HK-2 (cell line): ENCODE measurements around the gene AMPH.

ENCODE experiments used
- DNase-seq: peaks from one replicate; pipeline ENCODE4 v3.0.0-alpha.2; 2018; ENCODE audit not compliant: unreplicated experiment

Gene AMPH

DNA sequence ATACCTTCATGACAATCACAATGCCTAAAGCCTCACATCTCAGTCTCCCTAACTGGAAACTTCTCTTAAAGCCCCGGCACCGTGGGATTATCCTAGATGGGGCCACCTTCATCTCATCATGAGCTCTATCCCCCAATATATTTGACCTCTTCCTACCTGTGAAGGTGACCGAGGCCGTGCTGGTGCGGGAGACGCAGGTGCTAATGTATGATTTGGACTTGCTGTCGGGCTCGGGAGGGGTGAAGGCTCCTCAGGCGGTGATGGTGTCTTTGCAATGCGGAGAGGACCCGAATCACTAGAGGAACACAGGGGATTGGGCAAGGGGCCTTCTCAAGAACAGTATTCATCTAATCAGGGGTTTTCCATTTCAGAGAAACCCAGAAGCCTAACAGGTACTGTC, 168.4 kb downstream of the AMPH start:
- DNase-seq, result no peak

DNA sequence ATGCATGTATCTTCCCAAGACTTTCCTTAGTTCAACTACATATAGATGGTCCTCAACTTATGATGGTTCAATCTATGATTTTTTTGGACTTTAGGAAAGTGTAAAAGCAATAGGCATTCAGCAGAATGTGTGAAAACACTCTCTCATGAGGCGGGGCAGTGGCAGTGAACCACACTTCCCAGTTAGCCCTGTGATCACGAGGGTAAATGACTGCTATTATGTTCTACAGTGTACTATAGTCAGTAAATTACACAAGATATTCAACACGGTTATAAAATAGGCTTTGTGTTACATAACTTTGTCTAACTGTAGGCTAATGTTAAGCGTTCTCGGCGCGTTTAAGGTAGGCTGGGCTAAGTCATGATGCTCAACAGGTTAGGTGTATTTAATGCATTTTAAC, 169.3 kb downstream of the AMPH start:
- DNase-seq, result no peak

DNA sequence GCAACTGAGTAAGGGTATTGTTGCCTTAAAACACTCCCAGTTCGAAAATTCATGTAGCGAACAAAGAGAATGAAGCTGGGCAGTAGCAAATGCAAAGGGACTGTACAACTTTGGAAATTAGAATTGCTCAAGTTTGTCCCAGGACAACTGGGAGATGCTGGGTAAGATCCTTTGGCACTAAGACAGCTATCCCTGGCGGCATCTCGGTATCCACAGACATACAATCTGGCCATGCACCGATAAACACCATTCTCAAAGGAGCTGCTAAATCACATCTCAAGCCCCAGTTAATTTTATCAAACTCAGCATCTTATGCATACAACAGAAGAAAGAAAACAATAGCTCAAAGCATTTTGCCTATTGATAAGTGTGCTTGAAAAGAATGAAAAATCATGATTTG, 177.3 kb downstream of the AMPH start:
- no peak for DNase-seq

DNA sequence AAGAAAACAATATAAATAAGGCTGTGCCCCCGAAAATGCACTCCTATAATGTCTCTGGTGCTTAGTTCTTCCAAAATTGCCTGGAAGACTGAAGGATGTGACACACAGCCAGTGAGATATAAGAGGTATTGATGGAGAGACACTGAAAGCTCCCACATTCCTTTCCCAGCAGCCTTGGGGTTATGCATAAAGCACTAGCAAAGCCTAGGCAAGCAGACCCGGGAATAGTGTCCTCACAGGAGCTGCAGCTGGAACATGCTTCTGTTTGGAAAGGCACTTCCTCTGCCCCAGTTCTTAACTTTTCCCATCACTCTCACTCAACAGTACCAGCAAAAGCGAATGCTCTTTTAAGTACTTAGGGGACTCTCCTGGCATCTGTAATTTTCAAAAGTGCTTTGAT, 178.0 kb downstream of the AMPH start:
- DNase-seq, result no peak

DNA sequence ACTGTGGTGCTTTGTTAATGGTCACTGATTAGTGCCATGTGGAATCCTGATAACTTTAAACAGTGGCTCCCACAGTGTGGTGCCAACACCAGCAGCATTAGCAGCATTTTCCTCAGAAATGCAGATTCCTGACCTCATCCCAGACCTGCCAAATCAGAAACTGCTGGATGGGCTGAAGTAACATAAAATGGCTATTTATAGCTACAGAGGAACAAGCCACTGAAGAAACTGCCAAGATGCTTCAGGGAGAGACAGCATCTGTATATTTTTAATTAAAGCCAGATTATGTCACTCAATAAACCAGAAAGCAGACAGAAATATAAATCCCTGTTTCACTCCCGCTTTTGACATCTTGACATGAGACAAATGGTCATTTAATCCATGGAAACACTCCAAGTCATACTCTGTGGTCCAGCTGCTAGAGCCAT, 178.5 kb downstream of the AMPH start:
- no peak for DNase-seq

DNA sequence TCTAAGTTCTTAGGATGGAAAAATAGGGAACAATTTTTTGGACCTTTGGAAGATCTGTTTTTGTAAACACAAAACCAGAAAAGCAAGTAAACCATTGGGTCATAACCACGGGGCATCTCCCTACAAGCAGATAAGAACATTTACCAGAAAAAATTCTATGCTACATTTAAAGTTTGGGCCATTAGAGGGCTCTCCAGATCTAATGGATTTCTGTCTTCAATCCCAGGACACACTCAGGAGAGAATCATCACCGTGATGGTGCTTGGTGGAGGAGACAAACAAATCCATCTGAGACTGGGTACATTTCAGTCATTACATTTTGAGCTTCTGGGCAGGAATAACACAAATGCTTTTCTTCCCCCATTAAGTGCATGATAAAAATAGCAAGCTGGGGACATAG, 179.3 kb downstream of the AMPH start:
- DNase-seq, result no peak

DNA sequence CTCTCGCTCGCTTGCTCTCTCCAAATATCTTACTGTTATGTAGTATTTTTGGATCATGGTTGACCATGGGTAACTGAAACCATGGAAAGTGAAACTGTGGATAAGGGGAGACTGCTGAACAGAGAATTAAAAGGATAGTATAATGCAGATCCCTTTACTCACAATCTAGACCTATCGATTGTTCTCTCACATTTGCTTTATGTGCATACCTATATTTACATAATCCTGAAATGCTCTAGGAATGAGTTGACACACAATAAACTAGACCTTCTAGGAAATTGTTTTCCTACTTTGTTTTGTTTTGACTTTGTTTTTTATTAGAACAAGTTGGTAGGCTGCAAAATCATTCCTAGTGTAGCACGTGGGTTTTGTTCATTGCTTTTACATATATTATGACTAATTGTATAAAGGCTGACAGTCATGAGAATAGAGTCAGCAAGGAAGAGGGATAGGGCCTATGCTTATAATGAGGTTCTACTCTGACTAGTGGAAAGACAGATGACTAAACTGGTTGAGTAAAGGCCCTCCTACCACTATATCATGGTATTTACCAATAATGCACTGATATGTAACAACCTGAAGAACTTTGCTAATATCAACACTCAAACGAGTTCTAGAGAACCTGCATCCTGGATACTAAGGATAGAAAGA, 182.5 kb downstream of the AMPH start:
- DNase-seq, result no peak

DNA sequence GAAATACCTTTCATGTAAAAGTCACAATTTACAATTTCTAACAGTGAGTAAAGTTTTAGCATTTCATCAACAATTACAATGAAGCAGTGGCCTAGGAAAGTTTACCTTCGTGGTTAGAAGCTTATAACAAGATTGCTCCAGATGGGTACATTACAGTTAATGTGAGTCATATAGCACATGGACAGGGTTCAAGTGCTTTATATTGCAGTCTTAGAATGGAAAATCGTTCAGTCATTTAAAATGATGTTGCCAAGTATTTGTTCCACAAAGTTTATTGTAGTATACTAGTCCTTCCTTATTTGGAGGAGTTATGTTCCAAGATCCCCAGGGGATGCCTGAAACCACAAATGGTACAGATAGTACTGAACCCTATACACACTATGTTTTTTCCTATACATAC, 183.1 kb downstream of the AMPH start:
- DNase-seq, result no peak

DNA sequence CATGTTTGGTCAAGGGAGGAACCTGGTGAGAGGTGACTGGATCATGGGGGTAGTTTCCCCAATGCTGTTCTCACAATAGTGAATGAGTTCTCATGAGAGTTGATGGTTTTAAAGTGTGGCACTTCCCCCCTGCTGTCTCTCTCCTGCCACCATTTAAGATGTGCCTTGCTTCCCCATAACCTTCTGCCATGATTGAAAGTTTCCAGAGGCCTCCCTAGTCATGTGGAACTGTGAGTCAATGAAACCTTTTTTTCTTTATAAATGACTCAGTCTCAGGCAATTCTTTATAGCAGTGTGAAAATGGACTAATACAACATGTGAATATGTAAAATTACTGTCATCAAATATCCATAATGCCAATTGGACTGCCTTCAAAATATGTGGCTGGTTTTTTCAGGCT, 192.2 kb downstream of the AMPH start:
- DNase-seq, result no peak

DNA sequence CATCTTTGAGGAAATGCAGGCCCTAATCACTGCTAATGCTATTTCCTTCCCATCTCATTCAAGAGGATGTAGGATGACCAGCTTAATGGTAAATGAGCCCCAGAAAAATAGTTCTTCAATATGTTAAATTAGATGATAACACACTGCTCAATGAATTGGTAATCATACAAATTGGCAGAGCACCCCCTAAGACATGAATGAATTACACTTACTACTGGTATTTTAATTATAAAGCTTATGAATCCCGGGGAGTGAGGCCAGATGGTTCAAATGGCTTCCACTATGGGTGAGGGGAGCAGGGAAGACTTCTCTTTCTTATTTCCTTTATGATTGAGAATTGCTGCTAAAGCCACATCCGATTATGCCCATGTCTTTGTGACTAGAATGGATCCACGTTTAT, 198.5 kb downstream of the AMPH start:
- DNase-seq, result no peak

DNA sequence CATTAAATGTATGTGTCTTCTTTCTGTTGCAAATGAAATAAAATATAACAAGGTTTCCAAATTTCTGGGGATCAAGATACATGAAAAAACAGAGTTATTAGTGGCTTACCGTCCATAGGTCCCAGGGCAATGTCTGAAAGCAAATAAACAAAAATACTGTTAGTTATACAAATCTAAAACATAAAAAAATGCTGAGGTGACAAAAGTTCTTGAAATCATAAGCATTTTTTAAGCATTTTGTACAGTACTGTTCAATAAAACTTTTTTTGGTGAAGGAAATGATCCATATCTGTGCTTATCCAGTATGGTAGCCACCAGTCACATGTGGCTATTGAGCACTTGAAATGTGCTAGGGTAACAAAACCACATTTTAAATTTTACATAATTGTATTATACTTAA, 199.1 kb downstream of the AMPH start:
- no peak for DNase-seq

DNA sequence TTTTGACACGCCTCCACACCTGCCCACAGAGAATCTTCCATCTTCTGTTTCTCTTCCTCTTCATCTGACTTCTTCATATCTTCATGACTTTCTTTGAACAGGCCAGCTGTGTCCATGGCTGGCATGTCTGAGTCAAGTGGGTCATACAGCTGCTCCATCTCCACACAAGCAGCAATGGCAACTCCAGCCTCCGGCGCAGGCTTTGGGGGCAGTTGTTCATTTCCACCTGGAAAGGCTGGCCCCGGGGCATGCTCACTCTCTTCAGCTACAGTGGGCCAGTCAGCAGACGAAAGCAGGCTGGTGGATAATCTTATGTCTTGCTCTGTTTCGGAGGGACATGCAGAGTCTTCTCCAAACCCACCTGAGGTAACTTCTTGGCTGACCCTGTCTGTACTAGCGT, 202.1 kb downstream of the AMPH start:
- no peak for DNase-seq

DNA sequence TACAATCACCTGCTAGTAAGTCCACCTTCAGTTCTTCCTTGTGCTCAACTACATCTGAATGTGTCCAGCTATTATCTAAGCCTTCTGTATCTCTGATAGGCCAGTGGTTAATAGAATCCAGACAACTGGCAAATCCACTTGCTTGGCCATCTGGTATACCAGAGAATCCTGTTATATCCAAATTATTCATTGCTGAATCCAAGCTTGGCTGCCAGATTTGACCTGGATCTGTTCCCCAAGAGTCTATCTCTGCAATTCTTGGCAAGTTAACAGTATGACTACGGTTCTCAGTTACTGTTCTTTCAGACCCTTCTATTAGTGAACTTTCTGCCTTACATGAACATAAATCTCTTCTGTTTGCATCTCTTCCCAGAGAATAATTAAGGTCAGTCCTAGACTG, 203.1 kb downstream of the AMPH start:
- DNase-seq, result no peak

DNA sequence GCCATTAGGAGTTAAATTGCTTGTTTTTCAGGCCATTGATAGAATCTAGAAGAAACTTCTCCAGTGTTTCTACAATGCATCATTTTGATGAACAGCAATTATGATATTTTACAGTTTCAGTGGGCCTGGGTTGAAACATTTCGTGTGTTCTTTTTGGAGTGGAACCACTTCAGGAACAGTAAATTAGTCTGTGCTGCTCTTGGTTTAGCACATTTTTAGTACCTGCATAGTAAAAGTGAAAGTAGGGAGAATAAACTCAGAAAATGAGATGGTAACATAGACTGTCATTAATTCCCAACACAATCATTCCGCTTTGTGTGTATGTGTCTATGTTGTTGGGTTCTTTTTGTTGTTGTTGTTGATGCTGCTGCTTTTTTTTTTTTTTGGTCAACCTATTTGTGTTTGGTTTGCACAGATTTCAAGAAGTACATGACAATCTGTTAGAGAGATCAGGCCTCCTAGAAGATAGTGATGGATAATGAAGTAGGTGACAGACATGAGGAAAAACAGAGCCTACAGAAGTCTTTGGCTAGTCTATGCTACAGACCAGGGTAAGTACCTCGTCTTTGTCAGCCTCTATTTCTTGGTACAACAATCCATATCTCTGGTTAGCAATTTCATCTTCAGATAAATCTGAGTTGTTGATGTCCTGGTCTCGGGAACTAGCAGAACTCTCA, 203.8 kb downstream of the AMPH start:
- no peak for DNase-seq

DNA sequence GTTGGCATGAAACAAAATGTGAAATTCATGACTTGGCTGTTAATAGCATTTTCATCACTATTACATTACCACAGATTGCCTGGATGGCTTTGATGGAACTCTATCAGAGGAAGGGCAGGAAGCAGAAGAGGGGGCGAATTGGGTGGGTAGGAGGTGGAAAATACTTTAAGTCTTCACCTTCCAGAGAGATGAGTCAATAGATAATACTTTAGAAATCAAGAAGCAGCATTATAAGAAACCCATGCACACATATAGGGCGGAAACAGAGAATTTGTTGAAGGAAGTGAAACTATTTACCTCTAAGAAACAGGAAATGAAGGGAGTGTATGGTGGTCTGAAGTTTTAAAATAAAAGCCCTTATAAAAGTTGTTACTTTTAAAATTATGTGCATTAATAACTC, 205.7 kb downstream of the AMPH start:
- no peak for DNase-seq

DNA sequence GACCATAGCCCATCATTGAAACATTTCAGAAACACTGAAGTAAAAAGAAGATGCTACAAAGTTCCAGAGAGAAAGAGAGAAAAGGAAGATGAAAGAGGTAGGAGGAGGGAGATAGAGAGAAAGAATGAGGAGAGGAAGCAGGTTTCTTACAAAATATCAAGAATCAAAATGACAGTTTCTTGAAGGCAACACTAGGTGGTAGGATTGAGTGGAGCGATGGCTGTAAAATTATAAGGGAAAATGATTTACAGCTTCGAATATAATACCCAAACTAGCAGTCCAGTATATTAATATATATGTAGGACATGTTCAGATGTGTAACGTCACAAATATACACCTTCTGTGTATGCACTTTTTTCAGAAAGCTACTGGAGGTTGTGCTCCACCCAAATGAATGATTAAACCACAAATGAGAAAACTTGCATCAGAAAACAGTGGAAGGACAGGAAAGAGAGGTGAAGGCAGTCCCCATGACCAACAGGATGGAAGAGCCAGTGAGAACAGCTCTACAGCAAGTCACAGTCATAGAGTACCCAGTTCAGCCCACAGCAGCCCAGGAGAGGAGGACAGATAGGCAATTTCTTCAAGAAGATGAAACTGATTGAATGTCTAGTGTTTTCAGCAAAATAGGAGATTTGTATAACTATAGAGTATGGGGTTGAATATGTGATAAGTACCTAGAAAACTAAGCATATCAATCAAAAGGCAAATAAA, 206.3 kb downstream of the AMPH start:
- DNase-seq, result no peak

DNA sequence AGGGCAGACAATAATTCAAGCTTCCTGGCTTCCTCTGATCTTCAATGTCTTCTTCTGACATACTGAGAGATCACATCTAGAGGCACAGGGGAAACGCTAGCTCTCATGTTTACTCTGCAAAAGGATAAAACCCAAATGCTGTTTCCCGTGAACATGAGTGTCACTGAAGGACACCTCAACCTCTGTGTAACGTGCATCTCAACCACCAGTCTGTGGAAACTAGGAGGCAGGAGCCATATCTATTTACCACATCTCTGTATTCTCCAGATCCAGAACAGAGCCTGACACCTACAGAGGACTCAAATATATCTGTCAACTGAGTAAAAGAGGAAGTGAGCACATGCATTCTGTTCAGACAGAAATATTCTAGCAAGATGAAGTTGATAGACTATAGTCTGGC, 217.4 kb downstream of the AMPH start:
- DNase-seq, result no peak

DNA sequence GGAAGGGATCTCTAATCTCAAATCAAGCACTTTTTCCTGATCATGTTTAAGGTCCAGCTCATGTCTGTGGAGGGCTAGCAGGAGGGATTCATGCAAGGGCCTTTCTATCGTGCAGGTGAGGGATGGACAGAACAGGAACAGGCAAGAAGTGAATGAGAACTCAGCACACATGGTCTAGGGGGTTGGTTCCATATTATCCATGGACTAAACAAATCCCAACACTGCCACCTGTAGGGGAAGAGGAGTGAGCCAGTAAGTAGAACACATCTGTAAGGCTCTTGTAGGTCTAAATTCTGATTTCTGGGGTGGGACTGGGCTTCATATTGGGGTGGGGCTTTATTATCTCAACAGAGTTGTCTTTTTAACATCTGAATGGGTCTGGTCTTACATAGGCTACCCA, 219.8 kb downstream of the AMPH start:
- no peak for DNase-seq

DNA sequence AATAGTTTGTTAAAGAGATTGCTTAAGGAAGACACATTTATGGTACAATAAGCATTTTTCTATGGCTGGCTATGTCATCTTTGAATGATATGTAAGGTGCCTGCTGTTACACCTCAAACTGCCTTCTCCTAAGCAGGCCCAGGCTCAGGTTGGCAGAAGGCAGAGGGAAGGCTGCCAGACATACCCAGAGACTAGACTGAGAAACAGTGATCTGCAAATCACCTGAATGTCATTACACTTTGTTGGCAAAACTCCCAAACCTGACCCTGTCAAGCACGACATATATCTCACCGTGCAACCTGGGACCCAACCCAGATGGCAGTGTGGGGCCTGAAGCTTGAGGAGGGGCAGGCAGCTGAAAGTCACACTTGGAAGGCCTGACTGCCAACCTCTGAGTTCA, 221.1 kb downstream of the AMPH start:
- DNase-seq, result no peak

DNA sequence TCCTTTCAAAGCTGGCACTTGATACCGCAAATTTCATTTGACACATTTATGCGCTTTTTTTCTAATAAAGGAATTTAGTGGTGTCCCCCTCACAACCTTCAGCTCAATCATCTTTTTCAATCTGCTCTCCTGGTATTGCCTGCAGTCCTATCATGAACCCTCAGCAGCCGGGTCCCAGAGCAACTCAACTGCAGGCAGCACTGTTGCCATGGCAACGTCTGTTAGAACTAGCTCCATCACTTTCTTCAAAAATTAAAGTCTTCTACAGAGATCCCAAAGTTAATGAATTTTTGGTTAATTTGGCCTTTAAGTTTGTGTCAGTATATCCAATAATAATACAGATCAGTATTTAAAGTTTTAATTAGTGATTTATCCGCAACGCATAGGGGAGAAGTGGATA, 221.6 kb downstream of the AMPH start:
- no peak for DNase-seq

DNA sequence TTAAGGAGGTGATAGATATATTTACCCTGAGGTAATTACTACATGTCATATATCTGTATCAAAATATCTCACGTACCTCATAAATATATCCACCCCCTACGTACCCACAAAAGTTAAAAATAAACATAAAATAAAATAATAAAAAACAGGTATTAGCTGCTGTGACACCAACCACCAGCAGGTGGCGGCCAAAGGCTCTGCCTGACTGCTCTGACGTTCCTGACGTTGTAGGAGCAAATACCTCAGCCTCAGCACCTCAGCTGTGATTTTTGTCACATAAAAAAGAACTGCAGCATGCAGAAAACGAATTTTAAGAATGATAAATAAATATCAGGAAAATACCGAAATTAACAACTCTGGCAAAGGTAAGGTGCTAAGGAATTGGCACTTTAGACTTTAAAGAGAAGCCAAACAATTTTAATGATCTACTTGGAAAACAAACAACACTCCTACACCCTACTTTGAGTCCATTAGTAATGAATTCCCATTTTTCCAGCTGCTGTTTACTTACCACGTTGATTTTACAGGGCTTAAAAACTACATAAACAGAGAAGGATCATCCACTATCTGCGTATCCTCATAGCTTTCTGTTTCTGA, 232.3 kb downstream of the AMPH start:
- DNase-seq, result peak; percentile 32

DNA sequence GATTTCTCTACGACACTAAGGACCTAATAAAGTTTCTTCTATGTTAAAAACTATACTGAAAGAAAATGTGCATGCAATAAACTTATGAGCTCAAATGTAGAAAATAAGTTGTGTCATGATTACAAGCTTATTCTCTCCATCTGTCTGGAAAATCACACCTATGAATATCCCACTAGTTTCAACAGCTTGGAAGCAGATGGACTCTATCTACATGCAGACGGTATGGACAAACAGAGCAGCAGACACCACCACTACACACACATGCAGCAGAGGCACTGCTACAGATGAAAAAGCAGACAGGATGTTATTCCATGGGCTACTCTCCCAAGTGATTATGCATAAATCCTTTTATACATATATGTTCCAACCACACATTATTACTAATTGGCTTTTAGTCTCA, 234.3 kb downstream of the AMPH start:
- no peak for DNase-seq
